ENCODE measurements around the gene FBXL14.
"Not testable (repeated sequence)": the region's sequence is repeated elsewhere in the genome, so short reads cannot be mapped to it uniquely, and the experiment has no call there.

Gene FBXL14

DNA sequence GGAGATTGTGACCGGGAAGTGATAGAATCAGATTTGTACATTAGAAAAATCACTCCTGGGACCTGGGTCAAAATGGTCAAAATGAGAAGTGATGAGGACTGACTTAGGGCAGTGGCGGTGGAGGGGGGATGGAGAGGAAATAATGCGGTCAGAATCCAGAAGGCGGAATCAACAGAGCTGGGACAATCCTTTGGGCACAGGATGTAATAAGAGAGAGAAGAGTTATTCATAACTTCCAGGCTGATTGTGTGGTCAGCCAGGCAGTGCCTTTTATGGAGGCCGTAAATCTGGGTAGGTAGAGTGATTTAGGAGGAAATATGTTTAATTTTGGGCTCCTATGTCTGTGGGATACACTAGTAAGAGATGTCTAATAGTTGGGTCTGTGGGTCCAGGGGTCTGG is 21.6 kb downstream of the FBXL14 start:
- DNase-seq (ENCODE audit: low read depth) = no peak

DNA sequence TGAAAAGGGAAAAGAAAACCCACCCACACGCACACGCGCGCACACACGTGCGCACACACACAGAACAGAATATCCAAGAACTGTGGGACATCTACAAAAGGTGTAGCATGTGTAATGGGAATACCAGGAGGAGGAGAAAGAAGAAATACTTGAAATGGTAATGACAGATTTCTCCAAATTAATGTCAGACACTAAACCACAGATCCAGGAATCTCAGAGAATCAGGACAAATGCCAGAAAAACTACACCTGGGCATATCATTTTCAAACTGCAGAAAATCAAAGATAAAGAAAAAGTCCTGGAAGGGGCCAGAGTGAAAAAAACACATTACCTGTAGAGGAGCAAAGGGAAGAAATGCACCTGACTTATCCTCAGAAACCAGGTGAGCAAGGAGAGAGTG is 26.5 kb downstream of the FBXL14 start:
- DNase-seq (ENCODE audit: low read depth) = no peak

DNA sequence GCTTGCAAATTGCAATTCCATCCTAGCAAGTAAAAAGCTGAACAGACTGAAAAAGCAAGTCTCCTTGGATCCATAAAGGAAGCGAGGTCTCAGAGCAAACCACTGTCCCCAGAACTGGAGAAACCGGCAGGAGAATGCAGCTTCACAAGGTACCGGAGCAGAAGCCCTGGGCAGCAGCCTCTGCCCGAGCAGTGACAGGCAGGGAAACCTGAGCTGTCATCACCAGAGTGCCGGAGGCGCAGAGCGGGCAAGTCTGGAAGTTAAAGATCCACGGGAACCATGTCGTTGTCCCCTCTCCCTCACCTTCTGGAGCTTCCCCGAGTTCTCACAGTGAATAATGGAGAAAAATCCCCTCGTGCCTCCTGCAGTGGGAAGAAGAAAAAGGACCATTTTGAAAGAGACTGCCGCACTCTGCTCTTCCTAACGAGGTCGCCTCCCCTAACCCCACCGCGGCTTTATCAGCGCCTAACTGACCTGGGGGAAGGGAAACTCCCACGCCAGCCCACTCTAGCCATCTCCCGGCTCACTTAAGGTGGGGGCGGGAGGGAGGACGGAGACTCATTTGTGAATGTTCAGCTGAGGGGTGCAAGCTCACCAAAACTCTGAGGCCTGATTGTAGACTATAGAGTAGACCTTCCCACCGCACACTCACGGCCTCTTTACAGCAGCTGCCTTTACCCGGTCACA is 27.8 kb downstream of the FBXL14 start:
- DNase-seq (ENCODE audit: low read depth) = no peak

DNA sequence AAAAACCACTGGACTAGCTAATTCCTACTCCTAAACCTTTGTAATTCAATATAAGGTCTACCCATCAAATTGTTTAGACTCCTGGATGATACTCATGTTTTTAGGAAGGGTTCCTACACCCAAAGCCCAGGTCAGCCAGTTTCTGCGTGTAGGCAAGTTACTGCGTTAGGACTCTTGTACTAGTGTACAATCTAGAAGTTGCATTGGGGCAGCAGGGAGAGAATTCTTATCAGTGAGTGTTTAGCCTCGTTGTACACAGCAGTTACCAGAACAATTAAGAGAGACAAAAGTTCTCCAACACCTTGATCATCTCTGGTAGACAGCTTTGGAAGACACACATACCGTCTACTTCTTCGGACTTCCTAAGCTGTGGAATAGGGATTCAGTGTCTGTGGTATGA is 29.2 kb downstream of the FBXL14 start:
- no peak for DNase-seq (ENCODE audit: low read depth)

DNA sequence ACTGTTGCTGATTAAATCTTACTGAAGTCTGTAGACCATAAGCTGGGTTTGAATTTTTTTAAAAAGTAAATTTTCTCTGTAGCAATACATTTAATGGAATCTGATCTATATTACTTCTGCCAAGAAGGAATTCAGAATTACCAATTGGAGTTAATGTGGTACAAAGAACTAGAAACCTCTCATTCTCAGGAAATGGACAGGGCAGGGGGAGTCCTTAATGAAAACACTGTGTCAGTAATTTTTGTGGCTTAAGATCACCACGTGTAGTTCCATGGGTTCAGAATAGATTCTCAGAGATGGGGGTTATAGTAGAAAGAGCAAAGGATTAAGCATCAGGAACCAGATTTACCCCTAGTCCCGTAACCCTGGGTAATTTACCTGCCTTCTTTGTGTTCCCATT is 30.3 kb downstream of the FBXL14 start:
- DNase-seq (ENCODE audit: low read depth) = no peak

DNA sequence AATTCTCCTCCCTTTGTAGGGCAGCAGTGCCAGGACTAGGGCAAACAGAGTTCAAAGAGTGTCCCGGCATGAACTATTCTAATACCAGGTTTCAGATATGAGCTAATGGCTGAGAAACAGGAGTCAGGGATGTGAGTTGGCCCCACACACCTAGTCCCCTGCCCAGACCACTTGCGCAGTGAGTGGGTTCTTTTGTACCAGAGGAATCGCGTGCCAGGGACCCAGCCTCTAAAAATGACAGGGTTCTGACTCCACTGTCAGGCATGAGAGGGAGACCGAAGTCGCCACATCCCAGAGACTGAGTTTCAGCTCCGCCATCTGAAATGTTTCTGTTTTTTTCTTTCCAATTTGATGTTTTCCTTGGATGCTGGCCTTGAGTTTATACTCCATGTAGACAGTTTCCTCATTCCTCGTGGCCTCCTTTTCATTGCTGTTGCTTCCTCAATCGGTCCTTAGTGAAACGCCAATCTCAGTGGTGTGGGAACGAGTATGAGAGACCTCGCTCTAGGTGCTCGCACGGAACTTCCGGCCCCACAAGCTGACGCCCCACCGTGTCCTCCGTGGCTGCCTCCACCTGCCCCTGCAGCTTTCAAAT is 31.5 kb downstream of the FBXL14 start:
- DNase-seq (ENCODE audit: low read depth) = no peak

DNA sequence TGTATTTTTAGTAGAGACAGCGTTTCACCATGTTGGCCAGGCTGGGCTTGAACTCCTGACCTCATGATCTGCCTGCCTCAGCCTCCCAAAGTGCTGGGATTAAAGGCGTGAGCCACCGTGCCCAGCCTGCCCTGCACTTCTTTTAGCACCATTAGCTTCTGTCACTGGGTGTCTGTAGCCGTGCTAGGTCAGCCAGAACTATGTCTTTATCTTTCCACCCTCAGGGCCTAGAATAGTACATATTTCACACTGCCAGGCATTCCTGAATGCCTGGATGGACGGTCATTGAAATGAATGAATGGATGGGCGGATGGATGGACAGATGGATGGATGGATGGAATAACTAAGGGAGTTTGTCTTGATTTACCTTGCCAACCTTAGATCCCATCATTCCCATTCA is 33.7 kb downstream of the FBXL14 start:
- no peak for DNase-seq (ENCODE audit: low read depth)

DNA sequence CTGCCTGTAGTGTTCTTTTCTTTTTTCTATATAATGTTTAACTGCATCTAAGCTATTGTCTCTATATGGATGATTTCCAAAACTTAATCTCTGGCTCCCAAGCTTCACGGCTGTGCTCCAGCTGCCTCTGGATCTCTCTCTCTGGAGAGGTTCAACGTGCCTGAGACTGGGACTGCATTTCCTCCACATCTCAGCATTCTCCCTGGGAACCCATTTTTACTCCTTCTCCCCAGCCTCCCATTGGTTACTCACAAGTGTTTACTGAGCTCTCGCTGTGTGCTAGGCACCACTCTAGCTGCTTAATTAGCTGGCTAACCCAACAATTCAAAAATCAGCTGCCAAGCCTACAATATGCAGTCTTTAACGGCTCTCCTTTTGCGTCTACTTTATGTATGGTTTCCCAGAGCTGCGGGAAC is 34.7 kb downstream of the FBXL14 start:
- DNase-seq (ENCODE audit: low read depth) = no peak

DNA sequence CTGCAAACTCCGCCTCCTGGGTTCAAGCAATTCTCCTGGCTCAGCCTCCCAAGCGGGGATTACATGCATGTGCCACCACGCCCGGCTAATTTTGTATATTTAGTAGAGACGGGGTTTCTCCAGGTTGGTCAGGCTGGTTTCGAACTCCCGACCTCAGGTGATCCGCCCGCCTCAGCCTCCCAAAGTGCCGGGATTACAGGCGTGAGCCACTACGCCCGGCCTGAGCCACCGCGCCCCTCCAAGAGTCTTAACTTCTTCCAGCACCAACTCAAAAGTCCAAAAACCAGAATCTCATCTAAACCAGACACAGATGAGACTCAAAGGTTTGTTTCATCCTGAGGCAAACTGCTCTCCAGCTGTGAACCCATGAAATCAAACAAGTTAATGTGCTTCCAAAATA is 36.3 kb downstream of the FBXL14 start:
- not testable (repeated sequence) for DNase-seq (ENCODE audit: low read depth)

DNA sequence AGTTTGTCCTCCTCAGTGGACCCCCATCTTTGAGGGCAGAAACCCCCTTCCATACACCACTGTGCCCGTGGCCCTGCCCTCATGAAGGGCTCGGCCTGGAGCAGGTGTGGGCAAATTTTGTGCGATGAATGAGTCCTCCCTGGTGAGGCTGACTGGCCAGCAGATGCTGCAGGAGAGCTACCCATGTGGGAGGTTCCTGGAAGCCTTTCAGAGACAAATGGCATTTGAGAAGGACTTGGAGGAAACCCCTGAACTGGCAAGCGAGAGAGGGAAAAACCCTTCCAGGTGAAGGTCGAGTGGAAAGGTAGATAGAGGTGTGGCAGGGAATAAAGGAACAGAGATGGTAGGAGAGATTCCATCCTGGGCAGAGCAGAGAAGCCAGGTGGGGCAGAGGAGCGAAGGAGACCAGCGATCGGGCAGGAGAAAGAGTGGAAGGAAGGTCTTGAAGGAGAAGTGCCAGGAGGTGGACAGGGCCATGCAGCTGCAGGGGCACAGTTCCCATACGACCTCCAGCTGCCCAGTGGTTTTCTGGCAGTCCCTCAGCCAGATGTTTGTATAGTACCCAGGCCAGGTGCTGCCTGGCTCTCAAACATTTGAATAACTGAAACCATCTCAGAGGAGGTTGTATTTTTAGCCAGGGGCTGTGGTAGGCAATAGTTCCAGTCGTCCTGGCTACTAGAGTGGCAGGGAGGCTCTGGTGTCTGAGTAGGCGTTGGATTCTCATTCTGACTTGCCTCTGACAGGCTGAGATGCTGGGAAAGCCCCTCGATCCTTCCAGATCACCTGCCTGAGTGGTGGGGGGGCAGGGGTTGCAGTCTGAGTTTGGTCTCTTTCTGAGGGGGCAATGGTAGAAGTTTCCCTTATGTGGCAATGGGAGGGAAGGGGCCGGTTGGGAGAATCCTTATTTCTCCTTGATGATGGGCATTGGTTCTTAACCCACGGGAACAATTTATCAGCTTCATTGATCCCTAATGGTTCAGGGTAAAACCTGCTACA is 40.1 kb downstream of the FBXL14 start:
- DNase-seq (ENCODE audit: low read depth) = no peak

DNA sequence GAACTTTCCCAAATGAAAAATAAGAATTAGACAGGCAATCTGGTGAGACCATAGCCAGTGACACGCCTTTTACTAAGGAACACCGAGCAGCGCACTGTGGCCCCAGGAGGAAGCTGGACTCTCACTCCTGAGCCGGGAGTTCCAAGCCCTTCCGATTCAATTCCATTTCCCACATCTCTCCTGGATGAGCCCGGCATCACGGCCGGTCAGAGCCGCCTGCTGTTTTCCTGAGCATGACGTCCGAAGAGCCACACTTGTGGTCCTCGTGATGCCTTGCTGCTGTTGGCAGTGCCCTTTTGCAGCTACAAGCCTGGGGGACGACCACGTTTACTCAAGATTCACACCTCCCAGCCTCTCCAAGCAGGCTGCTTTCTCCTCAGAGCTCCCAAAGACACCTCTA is 40.8 kb downstream of the FBXL14 start:
- DNase-seq (ENCODE audit: low read depth) = no peak

DNA sequence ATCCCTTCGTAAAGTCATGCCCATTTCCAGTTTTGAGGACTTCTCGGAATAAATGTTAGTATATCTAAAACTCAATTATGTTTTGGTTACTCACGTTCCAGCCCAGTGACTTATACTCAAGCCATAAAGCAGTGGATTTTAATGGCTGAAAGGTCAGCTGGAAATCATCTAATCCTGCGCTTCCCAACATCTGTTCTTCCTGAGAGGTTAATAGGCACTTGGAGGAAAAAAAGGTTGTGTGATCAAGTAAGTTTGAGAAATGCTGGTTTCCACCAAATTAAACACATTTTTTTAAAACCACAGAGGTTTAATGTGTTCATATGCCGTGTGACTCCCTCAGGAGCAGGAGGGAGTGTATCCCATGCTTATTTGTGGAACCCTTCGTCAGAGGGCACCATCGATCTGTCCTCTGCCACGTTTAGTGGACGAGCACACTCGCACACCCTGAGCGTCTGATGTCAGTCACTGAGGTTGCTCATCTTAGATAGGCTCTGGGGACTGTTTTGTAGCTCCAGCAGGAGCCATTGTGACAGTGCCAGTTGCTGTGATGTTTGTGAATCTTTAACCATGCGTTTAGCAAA is 41.4 kb downstream of the FBXL14 start:
- DNase-seq (ENCODE audit: low read depth) = no peak

DNA sequence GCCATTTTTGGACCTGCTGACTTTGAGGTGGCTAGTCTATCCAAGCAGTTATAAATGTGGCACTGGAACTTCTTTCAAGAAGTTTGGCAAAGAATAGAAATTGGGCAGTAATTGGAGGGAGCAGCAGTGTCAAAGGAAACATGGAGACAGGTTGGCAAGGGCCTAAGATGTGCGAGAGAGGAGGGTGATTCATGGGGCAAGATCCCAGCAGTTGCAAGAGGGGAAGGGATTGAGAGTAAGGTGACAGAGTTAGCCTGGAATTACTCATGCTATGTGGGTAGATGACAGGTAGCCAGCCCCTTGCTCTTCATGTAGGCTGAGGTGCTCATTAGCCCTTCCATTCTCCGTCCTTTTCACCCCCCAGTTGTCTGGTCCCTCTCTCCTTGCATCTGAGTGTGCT is 42.2 kb downstream of the FBXL14 start:
- no peak for DNase-seq (ENCODE audit: low read depth)

DNA sequence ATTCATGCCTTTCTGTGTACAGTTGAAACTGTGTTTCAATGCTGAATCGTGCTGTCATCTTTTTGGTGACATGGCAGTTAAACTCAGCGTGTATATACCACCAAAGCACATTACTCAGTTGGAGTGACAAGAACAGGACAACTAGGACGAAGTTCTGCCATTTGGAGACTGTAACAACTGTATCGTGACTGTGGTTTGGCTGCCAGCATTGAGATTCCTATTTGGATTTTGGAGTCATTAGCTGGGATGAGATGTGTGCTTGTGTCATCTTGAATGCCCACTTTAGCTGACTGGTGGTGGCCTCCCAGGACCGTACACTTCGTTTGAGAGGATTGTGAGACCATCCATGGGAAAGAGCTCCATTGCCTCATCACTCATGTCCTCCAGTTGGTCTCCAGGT is 42.9 kb downstream of the FBXL14 start:
- no peak for DNase-seq (ENCODE audit: low read depth)

DNA sequence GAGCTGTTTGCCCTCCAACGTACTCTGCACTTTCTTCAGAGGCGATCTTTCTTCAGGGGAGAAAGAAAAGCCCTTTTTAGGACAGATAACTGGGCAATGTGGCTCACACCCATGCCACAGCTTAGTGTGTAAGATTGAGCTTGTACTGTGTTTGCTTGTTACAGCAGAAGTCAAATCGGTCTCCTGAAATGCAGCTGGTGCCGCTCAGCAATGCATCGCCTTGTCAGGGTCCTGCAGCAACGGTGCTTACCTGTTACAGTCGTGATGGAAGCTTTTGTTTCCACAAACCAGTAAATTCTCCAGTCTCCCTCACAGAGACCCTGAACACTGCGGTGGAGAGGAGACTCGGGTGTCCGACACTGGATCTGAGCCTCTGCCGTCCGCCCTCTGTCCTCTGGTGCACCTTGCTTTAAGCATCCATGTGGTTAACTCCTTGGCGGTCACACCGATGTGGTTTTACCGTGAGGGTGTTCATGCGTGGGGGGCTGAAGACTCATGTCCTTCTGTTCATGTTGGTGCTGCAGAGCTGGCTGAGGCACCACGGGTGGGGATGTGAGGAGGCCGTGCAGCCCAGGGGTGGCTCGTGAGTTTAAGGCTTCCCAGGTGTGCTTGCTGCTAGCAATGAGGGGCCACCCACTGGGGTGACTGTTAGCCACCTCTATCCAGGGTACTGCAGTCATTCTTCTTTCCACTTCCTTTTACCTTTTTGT is 47.3 kb downstream of the FBXL14 start:
- DNase-seq (ENCODE audit: low read depth) = no peak

DNA sequence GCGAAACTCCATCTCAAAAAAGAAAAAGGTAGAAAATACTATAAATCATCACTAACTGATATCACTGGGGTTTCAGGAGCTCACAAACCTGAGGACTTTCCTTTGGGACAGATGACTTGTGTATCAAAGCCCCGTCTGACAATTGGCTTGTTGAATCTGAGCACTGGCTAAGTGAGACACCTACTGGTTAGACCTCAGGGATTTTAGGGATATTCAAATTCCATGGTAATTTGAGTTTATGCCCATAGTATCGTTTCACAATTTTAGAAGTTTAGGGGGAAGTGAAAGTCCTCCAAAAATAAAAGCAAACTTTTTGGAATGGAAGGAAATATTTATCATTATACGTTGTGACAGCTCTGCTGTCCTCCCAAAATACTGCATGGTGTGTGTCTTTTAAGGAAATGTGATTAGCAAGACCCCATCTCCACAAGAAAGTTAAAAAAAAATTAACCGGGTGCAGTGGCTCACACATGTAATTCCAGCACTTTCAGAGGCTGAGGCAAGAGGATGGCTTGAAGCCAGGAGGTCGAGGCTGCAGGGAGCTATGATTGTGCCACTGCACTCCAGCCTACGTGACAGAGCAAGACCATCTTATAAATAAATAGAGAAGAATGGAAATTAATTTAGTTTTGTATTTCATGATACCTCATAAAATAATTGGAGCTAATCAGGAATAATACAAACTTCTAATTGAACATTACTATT is 49.2 kb downstream of the FBXL14 start:
- no peak for DNase-seq (ENCODE audit: low read depth)

DNA sequence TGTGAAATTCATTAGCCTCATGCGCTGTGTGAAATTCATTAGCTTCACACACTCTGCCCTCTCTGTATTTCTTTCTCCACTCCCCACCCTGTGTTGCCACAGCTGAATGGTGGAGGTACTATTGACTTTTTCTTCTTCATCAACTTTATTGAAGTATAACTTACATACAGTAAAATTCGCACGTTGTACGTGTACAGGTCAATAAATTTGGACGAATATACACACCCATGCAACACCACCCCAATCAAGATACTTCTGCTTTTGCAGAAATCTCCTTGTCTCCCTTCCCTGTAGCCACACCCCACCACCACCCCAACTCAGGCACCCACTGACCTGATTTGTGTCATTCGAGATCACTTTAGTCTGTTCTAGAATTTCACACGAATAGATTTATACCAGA is 51.8 kb downstream of the FBXL14 start:
- no peak for DNase-seq (ENCODE audit: low read depth)

DNA sequence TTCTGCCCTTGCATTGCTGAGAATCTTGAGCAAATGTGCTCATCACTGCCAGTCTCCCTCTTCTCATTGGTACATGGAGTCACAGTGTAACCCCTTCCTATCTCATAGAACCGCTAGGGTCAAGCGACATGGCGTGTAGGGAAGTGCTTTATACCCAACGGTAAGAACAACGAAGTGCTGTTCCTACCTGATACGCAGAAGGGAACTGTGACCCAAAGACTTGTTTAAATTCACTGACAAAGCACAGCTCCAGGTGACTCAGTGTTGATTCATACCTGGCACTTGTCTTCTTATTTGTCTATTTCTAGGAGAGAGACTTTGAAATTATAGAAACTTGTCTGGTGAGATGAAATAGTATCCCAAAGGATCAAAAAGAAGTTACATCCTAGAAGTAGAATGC is 53.7 kb downstream of the FBXL14 start:
- no peak for DNase-seq (ENCODE audit: low read depth)

DNA sequence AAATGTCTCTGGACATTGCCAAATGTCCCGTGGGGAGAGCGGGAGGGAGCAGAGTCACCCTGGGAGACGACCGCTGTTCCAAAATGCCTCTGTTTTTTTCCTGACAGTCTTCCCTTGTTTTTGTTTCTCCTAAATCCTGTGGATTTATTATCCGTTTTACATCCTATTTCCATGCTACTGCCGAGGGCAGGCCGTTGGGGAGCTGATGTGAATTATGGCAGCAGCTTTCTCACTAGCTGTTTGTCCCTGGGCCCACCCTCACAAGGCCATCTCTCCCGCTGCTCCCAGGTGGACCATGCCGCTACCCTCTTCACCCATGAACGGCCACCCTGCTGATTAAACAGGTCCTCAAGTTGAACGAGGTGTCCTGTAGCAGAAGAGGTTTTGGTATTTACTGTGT is 55.2 kb downstream of the FBXL14 start:
- DNase-seq (ENCODE audit: low read depth) = no peak

DNA sequence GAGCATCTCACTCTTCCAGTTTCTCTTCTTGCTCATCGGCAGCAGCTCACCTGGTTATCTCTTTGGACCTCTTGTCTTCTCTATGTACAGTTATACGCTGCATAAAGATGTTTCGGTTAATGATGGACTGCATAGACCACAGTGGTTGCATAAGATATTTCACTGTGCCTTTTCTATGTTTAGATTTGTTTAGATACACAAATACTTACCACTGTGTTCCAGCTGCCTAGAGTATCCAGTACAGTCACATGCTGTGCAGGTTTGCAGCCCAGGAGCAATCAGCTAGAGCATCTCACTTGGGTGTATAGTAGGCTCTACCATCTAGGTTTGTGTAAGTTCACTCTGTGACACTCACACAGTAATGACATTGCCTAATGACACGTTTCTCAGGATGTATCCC is 57.6 kb downstream of the FBXL14 start:
- no peak for DNase-seq (ENCODE audit: low read depth)

DNA sequence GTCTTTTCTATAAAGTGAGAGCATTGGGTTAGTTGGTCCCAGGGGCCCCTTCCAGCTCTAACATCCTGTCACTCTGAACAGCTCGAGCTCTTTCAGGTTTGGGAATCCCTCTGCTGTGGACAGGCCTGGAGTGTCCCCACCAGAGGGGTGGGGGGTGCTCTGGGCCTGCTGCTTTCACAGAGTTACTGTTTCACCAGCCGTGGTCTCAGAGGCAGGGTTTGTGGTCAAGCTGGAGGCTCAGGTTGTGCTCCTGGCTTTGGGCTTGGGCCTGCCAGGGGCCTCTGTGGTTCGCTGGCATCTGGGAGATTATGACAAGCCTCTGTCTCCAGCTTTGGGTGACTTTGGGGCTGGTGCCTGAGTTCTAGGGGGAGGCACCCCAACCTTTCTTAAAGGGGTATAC is 59.6 kb downstream of the FBXL14 start:
- no peak for DNase-seq (ENCODE audit: low read depth)
